Measurements from ENCODE around the gene KRTAP4-8.

DNA sequence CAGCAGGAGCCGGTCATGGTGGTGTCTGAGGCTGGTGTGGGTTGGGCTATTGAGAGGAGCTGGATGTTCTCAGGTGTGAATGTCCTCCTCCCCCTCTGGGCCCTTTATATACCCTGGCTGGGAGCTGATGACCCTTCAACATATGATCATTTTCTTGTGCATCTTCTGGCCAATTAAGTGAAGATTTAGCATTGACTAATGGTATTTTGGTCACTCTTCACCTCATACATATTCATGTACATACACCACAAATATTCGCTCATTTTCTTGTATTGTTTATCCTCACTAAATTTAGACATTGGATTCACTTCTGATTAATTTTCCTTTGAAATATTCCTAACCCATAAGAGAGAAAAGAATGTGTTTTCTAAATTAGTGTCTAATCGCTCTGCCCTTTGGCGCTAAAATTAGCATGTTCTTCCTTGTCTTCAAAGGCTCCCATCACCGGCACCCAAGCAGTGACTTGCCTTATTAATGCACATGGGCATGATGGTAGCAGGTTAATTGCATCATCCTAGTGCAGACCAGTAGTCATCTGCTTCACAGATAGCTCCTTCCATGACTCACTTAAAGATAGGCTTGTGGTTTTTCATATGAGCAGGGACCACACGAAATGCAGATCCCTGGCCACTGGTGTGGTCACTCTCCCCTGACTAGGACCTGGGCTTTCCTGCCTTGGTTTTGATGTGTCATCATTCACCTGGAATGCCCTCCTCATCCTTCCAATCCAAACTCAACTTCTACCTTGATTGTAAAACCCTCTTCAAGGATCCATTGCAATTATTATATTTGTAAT is 31.9 kb downstream of the KRTAP4-8 start, which contains the start of gene KRTAP2-4:
- no peak for TF ChIP-seq POLR2A (IDR thresholded peaks at IDR 0.05)
- TF ChIP-seq, protein P1, sequence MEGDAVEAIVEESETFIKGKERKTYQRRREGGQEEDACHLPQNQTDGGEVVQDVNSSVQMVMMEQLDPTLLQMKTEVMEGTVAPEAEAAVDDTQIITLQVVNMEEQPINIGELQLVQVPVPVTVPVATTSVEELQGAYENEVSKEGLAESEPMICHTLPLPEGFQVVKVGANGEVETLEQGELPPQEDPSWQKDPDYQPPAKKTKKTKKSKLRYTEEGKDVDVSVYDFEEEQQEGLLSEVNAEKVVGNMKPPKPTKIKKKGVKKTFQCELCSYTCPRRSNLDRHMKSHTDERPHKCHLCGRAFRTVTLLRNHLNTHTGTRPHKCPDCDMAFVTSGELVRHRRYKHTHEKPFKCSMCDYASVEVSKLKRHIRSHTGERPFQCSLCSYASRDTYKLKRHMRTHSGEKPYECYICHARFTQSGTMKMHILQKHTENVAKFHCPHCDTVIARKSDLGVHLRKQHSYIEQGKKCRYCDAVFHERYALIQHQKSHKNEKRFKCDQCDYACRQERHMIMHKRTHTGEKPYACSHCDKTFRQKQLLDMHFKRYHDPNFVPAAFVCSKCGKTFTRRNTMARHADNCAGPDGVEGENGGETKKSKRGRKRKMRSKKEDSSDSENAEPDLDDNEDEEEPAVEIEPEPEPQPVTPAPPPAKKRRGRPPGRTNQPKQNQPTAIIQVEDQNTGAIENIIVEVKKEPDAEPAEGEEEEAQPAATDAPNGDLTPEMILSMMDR (IDR thresholded peaks at IDR 0.05): no peak
